Smooth muscle cell of the pulmonary artery (primary cell): ENCODE measurements around the gene CCT5. TPM values are rescaled to one million over a fixed set of nuclear protein-coding genes. Genes with fewer than 3 reads are reported as not detected.

Source experiments
- total RNA-seq: library from RNA; depleted of rRNA; stranded (reverse); fragments of >200 nt; gene quantifications from 2 replicates; pipeline ENCODE4 v1.2.3, GENCODE V29; 2014

The CCT5 gene
- 336 and 398 TPM in 2 replicates for total RNA-seq

GRCh38 chr5:10249948-10250805 is at the start of gene CCT5:
CCT5 (plus strand) TSS chr5:10250280; CDS start chr5:10250341, 61 bp downstream.

GRCh38 chr5:10307206-10308148 is 57.4 kb downstream of the CCT5 start, which contains the start of gene CMBL:
CMBL (minus strand) TSS chr5:10307902; CDS start chr5:10290762, 17,140 bp downstream.

Other genes starting within 250 kb of the CCT5 start
- gene ATPSCKMT, start 392 bp upstream of the CCT5 start, total RNA-seq: 17.8 and 21.6 TPM in 2 replicates
- gene CMBL, start 57.6 kb downstream of the CCT5 start, total RNA-seq: 19.8 and 20.2 TPM in 2 replicates
- gene MARCHF6, start 103.4 kb downstream of the CCT5 start, total RNA-seq: 119 and 130 TPM in 2 replicates
- gene ROPN1L, start 191.6 kb downstream of the CCT5 start, total RNA-seq: 0.33 and 0.36 TPM in 2 replicates